WTC11 (cell line): ENCODE measurements around the gene IRF4.

ENCODE experiments used
- CBFB ChIP-seq: sonication (generic); formaldehyde crosslinking; IDR thresholded peaks from 2 replicates; pipeline ENCODE4 v1.8.1; 2022; ENCODE audit warnings: mild to moderate bottlenecking, low read depth, missing genetic modification reagents
- ERG ChIP-seq: fragments of 250-450 bp; sonication (Bioruptor Pico); IDR thresholded peaks from 2 replicates; pipeline ENCODE4 v1.8.0; 2021; ENCODE audit warnings: mild to moderate bottlenecking
- ESRRA ChIP-seq: sonication (generic); formaldehyde crosslinking; IDR thresholded peaks from 2 replicates; pipeline ENCODE4 v1.8.1; 2022; ENCODE audit warnings: mild to moderate bottlenecking, missing genetic modification reagents, borderline replicate concordance
- FOXJ3 ChIP-seq: sonication (generic); formaldehyde crosslinking; IDR thresholded peaks from 2 replicates; pipeline ENCODE4 v1.9.0; 2021; ENCODE audit warnings: missing genetic modification reagents, mild to moderate bottlenecking, borderline replicate concordance
- NFE2L1 ChIP-seq: sonication (generic); formaldehyde crosslinking; IDR thresholded peaks from 2 replicates; pipeline ENCODE4 v1.8.1; 2023; ENCODE audit warnings: missing genetic modification reagents
- TCF7 ChIP-seq: sonication (generic); formaldehyde crosslinking; IDR thresholded peaks from 2 replicates; pipeline ENCODE4 v1.8.0; 2022; ENCODE audit warnings: mild to moderate bottlenecking, low read depth, missing genetic modification reagents, moderate library complexity
- ZNF232 ChIP-seq: sonication (generic); formaldehyde crosslinking; IDR thresholded peaks from 2 replicates; pipeline ENCODE4 v1.8.0; 2022; ENCODE audit warnings: mild to moderate bottlenecking, missing genetic modification reagents
- ZNF512 ChIP-seq: sonication (generic); formaldehyde crosslinking; IDR thresholded peaks from 2 replicates; pipeline ENCODE4 v1.8.1; 2022; ENCODE audit warnings: missing genetic modification reagents, borderline replicate concordance
- TF ChIP-seq, protein P1 (sequence below): fragments of 200-600 bp; IDR thresholded peaks from 2 replicates; pipeline ENCODE4 v1.8.0; 2022; ENCODE audit warnings: antibody characterized with exemption
- TF ChIP-seq, protein P2 (sequence below): sonication (generic); formaldehyde crosslinking; IDR thresholded peaks from 2 replicates; pipeline ENCODE4 v1.8.0; 2022; ENCODE audit warnings: mild to moderate bottlenecking, missing genetic modification reagents
- TF ChIP-seq, protein P3 (sequence below): sonication (generic); formaldehyde crosslinking; IDR thresholded peaks from 2 replicates; pipeline ENCODE4 v1.8.1; 2023; ENCODE audit warnings: mild to moderate bottlenecking, missing genetic modification reagents, borderline replicate concordance

- no peak for TF ChIP-seq TCF7 (CRISPR knock-in tag)
- TF ChIP-seq, protein P1, sequence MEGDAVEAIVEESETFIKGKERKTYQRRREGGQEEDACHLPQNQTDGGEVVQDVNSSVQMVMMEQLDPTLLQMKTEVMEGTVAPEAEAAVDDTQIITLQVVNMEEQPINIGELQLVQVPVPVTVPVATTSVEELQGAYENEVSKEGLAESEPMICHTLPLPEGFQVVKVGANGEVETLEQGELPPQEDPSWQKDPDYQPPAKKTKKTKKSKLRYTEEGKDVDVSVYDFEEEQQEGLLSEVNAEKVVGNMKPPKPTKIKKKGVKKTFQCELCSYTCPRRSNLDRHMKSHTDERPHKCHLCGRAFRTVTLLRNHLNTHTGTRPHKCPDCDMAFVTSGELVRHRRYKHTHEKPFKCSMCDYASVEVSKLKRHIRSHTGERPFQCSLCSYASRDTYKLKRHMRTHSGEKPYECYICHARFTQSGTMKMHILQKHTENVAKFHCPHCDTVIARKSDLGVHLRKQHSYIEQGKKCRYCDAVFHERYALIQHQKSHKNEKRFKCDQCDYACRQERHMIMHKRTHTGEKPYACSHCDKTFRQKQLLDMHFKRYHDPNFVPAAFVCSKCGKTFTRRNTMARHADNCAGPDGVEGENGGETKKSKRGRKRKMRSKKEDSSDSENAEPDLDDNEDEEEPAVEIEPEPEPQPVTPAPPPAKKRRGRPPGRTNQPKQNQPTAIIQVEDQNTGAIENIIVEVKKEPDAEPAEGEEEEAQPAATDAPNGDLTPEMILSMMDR, result no peak
- no peak for TF ChIP-seq ERG
- TF ChIP-seq ESRRA, result no peak
- TF ChIP-seq, protein P2, sequence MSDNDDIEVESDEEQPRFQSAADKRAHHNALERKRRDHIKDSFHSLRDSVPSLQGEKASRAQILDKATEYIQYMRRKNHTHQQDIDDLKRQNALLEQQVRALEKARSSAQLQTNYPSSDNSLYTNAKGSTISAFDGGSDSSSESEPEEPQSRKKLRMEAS (CRISPR knock-in tag), result no peak
- no peak for TF ChIP-seq ZNF512 (CRISPR knock-in tag)
- TF ChIP-seq, protein P3, sequence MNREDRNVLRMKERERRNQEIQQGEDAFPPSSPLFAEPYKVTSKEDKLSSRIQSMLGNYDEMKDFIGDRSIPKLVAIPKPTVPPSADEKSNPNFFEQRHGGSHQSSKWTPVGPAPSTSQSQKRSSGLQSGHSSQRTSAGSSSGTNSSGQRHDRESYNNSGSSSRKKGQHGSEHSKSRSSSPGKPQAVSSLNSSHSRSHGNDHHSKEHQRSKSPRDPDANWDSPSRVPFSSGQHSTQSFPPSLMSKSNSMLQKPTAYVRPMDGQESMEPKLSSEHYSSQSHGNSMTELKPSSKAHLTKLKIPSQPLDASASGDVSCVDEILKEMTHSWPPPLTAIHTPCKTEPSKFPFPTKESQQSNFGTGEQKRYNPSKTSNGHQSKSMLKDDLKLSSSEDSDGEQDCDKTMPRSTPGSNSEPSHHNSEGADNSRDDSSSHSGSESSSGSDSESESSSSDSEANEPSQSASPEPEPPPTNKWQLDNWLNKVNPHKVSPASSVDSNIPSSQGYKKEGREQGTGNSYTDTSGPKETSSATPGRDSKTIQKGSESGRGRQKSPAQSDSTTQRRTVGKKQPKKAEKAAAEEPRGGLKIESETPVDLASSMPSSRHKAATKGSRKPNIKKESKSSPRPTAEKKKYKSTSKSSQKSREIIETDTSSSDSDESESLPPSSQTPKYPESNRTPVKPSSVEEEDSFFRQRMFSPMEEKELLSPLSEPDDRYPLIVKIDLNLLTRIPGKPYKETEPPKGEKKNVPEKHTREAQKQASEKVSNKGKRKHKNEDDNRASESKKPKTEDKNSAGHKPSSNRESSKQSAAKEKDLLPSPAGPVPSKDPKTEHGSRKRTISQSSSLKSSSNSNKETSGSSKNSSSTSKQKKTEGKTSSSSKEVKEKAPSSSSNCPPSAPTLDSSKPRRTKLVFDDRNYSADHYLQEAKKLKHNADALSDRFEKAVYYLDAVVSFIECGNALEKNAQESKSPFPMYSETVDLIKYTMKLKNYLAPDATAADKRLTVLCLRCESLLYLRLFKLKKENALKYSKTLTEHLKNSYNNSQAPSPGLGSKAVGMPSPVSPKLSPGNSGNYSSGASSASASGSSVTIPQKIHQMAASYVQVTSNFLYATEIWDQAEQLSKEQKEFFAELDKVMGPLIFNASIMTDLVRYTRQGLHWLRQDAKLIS (CRISPR knock-in tag), result no peak
- TF ChIP-seq NFE2L1 (CRISPR knock-in tag), result no peak
- TF ChIP-seq ZNF232 (CRISPR knock-in tag), result no peak
- TF ChIP-seq CBFB, result no peak
- no peak for TF ChIP-seq FOXJ3 (CRISPR knock-in tag)
Measured at GRCh38 chr6:347951-348859, 43.3 kb upstream of the IRF4 start.
